ENCODE data around the gene CRYGN. TPM values are rescaled to one million over a fixed set of nuclear protein-coding genes. Genes with fewer than 3 reads are reported as not detected.

Gene CRYGN
- total RNA-seq, 1 donor from 2014 or later: not detected

GRCh38 chr7:151408839-151409666 lies 30.9 kb downstream of the CRYGN start:
- H3K9me3 Mint-ChIP-seq: no peaks in the 10 kb centered on the region
- peak overlapping the region; percentile 80 for H3K4me3 Mint-ChIP-seq
- peak; percentile 63 for ATAC-seq (ENCODE audit: low read depth)
- peaks cover 38% of the 10 kb centered on the region for H3K27me3 Mint-ChIP-seq
- intact Hi-C loops (cut with micrococcal nuclease): no loop called here
- no peak overlapping the region for H3K27ac Mint-ChIP-seq
- ChIA-PET CTCF (no interaction called here), POLR2A (no interaction called here)
- no peak for DNase-seq
- TF ChIP-seq, protein P1, sequence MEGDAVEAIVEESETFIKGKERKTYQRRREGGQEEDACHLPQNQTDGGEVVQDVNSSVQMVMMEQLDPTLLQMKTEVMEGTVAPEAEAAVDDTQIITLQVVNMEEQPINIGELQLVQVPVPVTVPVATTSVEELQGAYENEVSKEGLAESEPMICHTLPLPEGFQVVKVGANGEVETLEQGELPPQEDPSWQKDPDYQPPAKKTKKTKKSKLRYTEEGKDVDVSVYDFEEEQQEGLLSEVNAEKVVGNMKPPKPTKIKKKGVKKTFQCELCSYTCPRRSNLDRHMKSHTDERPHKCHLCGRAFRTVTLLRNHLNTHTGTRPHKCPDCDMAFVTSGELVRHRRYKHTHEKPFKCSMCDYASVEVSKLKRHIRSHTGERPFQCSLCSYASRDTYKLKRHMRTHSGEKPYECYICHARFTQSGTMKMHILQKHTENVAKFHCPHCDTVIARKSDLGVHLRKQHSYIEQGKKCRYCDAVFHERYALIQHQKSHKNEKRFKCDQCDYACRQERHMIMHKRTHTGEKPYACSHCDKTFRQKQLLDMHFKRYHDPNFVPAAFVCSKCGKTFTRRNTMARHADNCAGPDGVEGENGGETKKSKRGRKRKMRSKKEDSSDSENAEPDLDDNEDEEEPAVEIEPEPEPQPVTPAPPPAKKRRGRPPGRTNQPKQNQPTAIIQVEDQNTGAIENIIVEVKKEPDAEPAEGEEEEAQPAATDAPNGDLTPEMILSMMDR (IDR thresholded peaks at IDR 0.05): no peak
- peaks cover 26% of the 10 kb centered on the region for H3K4me1 Mint-ChIP-seq
- H3K36me3 Mint-ChIP-seq (ENCODE audit: low read depth): no peaks in the 10 kb centered on the region

GRCh38 chr7:151408498-151408838 lies 31.5 kb downstream of the CRYGN start:
- peaks cover 34% of the 10 kb centered on the region for H3K27me3 Mint-ChIP-seq
- TF ChIP-seq, protein P1 (IDR thresholded peaks at IDR 0.05): no peak
- peak overlapping the region; percentile 80 for H3K4me3 Mint-ChIP-seq
- H3K4me1 Mint-ChIP-seq: peaks cover 29% of the 10 kb centered on the region
- ChIA-PET CTCF (no interaction called here), POLR2A (no interaction called here)
- DNase-seq (no peak), ATAC-seq (ENCODE audit: low read depth) (no peak)
- H3K36me3 Mint-ChIP-seq (ENCODE audit: low read depth): no peaks in the 10 kb centered on the region
- H3K9me3 Mint-ChIP-seq: no peaks in the 10 kb centered on the region
- no peak overlapping the region for H3K27ac Mint-ChIP-seq
- intact Hi-C loops (cut with micrococcal nuclease): no loop called here

GRCh38 chr7:151406886-151407583 lies 32.9 kb downstream of the CRYGN start:
- no peak for DNase-seq
- ChIA-PET POLR2A (no interaction called here), CTCF (interaction anchor here (0.6 kb wide), 1 partner anchor 375 kb away, joined by 6 read pairs; no protein-coding TSS in a partner anchor)
- H3K27ac Mint-ChIP-seq: no peak overlapping the region
- TF ChIP-seq, protein P1 (IDR thresholded peaks at IDR 0.05): no peak
- H3K36me3 Mint-ChIP-seq (ENCODE audit: low read depth): no peaks in the 10 kb centered on the region
- intact Hi-C loops (cut with micrococcal nuclease): no loop called here
- H3K9me3 Mint-ChIP-seq: no peaks in the 10 kb centered on the region
- ATAC-seq (ENCODE audit: low read depth): no peak
- peaks cover 29% of the 10 kb centered on the region for H3K4me1 Mint-ChIP-seq
- peaks cover 22% of the 10 kb centered on the region for H3K27me3 Mint-ChIP-seq
- H3K4me3 Mint-ChIP-seq: no peak overlapping the region

DNA sequence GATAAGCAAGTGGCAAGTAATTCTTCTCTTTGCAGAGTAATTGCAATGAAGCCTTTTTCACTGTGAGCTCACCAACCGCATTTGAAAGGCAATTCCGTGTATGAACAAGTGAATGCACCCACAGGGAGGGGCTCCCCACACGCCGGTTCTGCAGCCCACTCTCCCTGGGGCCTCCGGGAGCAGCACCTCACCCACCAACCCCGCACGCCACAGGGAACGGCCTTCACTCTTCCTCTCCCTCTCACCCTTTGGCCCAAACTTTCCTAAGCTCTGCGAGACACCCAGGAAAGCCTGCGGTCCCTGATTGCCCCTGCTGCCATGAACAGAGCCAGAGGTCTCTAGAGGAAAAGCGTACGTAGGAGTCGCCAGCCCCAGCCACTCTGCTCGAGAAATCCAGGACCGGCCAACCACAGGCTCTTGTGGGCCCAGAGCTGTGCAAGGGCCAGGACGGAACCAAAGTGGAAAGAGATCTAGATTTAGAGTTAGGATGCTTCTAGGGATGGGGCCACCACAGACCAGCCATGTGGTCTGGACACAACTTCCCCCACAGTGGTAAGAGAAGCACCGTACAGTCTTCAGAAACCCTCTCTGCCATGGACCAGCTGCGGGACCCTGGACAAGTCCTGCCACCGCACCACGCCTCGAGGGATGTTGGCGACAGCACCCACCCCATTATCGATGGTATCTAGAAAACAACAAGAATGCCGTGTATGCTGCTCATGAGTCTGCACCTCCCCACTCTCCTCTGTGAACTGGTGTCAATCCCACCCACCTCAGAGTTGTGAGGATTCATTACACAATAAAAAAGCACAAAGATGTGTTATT lies 33.7 kb downstream of the CRYGN start:
- Mint-ChIP-seq H3K4me1 (peaks cover 26% of the 10 kb centered on the region), H3K4me3 (no peak overlapping the region), H3K36me3 (ENCODE audit: low read depth) (no peaks in the 10 kb centered on the region), H3K27ac (no peak overlapping the region), H3K27me3 (peaks cover 14% of the 10 kb centered on the region), H3K9me3 (no peaks in the 10 kb centered on the region)
- ChIA-PET POLR2A (no interaction called here), CTCF (no interaction called here)
- no peak for ATAC-seq (ENCODE audit: low read depth)
- intact Hi-C loops (cut with micrococcal nuclease): no loop called here
- no peak for DNase-seq
- TF ChIP-seq, protein P1 (IDR thresholded peaks at IDR 0.05): no peak

DNA sequence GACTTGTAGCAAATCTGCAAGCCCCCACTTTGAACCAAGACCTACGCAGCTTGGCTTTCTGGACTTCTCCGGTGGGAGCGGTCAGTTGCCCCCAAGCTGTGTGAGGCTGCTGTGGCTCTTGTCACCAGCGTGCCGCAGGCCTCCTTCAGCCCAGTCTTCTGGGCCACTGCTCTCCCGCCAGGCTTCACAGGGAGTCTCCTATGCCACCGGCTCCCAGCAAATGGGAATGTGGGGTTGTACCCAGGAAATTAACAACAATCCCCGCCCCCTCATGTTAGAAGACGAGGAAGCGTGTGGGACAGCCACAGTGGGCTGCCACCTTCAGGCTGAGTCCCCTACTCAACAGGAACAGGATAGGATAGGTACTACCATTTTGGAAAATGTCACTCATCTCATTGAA lies 34.4 kb downstream of the CRYGN start:
- TF ChIP-seq, protein P1 (IDR thresholded peaks at IDR 0.05): no peak
- H3K4me1 Mint-ChIP-seq: peaks cover 26% of the 10 kb centered on the region
- no peak for ATAC-seq (ENCODE audit: low read depth)
- no peaks in the 10 kb centered on the region for H3K36me3 Mint-ChIP-seq (ENCODE audit: low read depth)
- peaks cover 7% of the 10 kb centered on the region for H3K27me3 Mint-ChIP-seq
- CTCF ChIA-PET: no interaction called here
- POLR2A ChIA-PET: no interaction called here
- no peaks in the 10 kb centered on the region for H3K9me3 Mint-ChIP-seq
- no peak overlapping the region for H3K4me3 Mint-ChIP-seq
- no peak overlapping the region for H3K27ac Mint-ChIP-seq
- no peak for DNase-seq
- intact Hi-C loops (cut with micrococcal nuclease): no loop called here
